Measurements from ENCODE around the gene NCAPD3.
"Not testable (repeated sequence)": the region's sequence is repeated elsewhere in the genome, so short reads cannot be mapped to it uniquely, and the experiment has no call there.

NCAPD3 gene

GRCh38 chr11:134199531-134199930 lies 24.2 kb downstream of the NCAPD3 start:
- no peaks in the 10 kb centered on the region for H3K27me3 ChIP-seq (ENCODE audit: insufficient read depth, low read length)
- H3K9me3 ChIP-seq (ENCODE audit: low read length), result no peaks in the 10 kb centered on the region
- peaks cover 55% of the 10 kb centered on the region for H3K36me3 ChIP-seq (ENCODE audit: insufficient read depth, low read length)
- H3K4me3 ChIP-seq (ENCODE audit: low read length), result no peak overlapping the region
- H3K4me1 ChIP-seq (ENCODE audit: insufficient read depth, low read length), result no peaks in the 10 kb centered on the region
- H2AFZ ChIP-seq (ENCODE audit: low read depth, low read length), result no peak overlapping the region

- Histone ChIP-seq H2AFZ (ENCODE audit: low read depth, low read length) (no peak overlapping the region), H3K9me3 (ENCODE audit: low read length) (no peaks in the 10 kb centered on the region), H3K4me3 (ENCODE audit: low read length) (no peak overlapping the region), H3K4me1 (ENCODE audit: insufficient read depth, low read length) (no peaks in the 10 kb centered on the region), H3K27me3 (ENCODE audit: insufficient read depth, low read length) (no peaks in the 10 kb centered on the region), H3K36me3 (ENCODE audit: insufficient read depth, low read length) (peaks cover 52% of the 10 kb centered on the region)
These were observed 27.0 kb downstream of the NCAPD3 start for GRCh38 chr11:134196756-134197155.

GRCh38 chr11:134188092-134188491 lies 35.7 kb downstream of the NCAPD3 start:
- not testable (repeated sequence) for H3K4me1 ChIP-seq (ENCODE audit: insufficient read depth, low read length); H3K27me3 ChIP-seq (ENCODE audit: insufficient read depth, low read length)

GRCh38 chr11:134181707-134182106 lies 42.1 kb downstream of the NCAPD3 start:
- Histone ChIP-seq H3K27me3 (ENCODE audit: insufficient read depth, low read length) (no peaks in the 10 kb centered on the region), H3K36me3 (ENCODE audit: insufficient read depth, low read length) (peaks cover 45% of the 10 kb centered on the region), H3K4me1 (ENCODE audit: insufficient read depth, low read length) (no peaks in the 10 kb centered on the region), H3K4me3 (ENCODE audit: low read length) (no peak overlapping the region), H2AFZ (ENCODE audit: low read depth, low read length) (no peak overlapping the region), H3K9me3 (ENCODE audit: low read length) (no peaks in the 10 kb centered on the region)

More at GRCh38 chr11:134188092-134188491, 35.7 kb downstream of the NCAPD3 start:
- not testable (repeated sequence) for H2AFZ ChIP-seq (ENCODE audit: low read depth, low read length); H3K9me3 ChIP-seq (ENCODE audit: low read length); H3K4me3 ChIP-seq (ENCODE audit: low read length)
- H3K36me3 ChIP-seq (ENCODE audit: insufficient read depth, low read length), result peaks cover 65% of the 10 kb centered on the region

- Histone ChIP-seq H3K4me1 (ENCODE audit: insufficient read depth, low read length) (no peaks in the 10 kb centered on the region), H3K9me3 (ENCODE audit: low read length) (no peaks in the 10 kb centered on the region), H3K27me3 (ENCODE audit: insufficient read depth, low read length) (no peaks in the 10 kb centered on the region), H3K36me3 (ENCODE audit: insufficient read depth, low read length) (peaks cover 55% of the 10 kb centered on the region), H2AFZ (ENCODE audit: low read depth, low read length) (no peak overlapping the region), H3K4me3 (ENCODE audit: low read length) (no peak overlapping the region)
These were observed 45.6 kb downstream of the NCAPD3 start for GRCh38 chr11:134178032-134178674.

GRCh38 chr11:134176284-134176683 lies 47.5 kb downstream of the NCAPD3 start:
- H3K4me3 ChIP-seq (ENCODE audit: low read length), result no peak overlapping the region
- no peaks in the 10 kb centered on the region for H3K9me3 ChIP-seq (ENCODE audit: low read length)
- no peaks in the 10 kb centered on the region for H3K27me3 ChIP-seq (ENCODE audit: insufficient read depth, low read length)
- H3K36me3 ChIP-seq (ENCODE audit: insufficient read depth, low read length), result peaks cover 66% of the 10 kb centered on the region
- H3K4me1 ChIP-seq (ENCODE audit: insufficient read depth, low read length), result no peaks in the 10 kb centered on the region
- H2AFZ ChIP-seq (ENCODE audit: low read depth, low read length), result no peak overlapping the region

- Histone ChIP-seq H3K36me3 (ENCODE audit: insufficient read depth, low read length) (peaks cover 86% of the 10 kb centered on the region), H2AFZ (ENCODE audit: low read depth, low read length) (no peak overlapping the region), H3K9me3 (ENCODE audit: low read length) (peaks cover 12% of the 10 kb centered on the region)
These were observed 50.5 kb downstream of the NCAPD3 start for GRCh38 chr11:134173296-134173695.

GRCh38 chr11:134171951-134172350 lies 51.8 kb downstream of the NCAPD3 start:
- Histone ChIP-seq H2AFZ (ENCODE audit: low read depth, low read length) (no peak overlapping the region), H3K9me3 (ENCODE audit: low read length) (peaks cover 18% of the 10 kb centered on the region), H3K4me1 (ENCODE audit: insufficient read depth, low read length) (no peaks in the 10 kb centered on the region), H3K27me3 (ENCODE audit: insufficient read depth, low read length) (no peaks in the 10 kb centered on the region), H3K4me3 (ENCODE audit: low read length) (no peak overlapping the region), H3K36me3 (ENCODE audit: insufficient read depth, low read length) (peaks cover 83% of the 10 kb centered on the region)

More at GRCh38 chr11:134173296-134173695, 50.5 kb downstream of the NCAPD3 start:
- no peak overlapping the region for H3K4me3 ChIP-seq (ENCODE audit: low read length)
- H3K4me1 ChIP-seq (ENCODE audit: insufficient read depth, low read length), result no peaks in the 10 kb centered on the region
- no peaks in the 10 kb centered on the region for H3K27me3 ChIP-seq (ENCODE audit: insufficient read depth, low read length)

- no peak overlapping the region for H3K4me3 ChIP-seq (ENCODE audit: low read length)
- no peak overlapping the region for H2AFZ ChIP-seq (ENCODE audit: low read depth, low read length)
- no peaks in the 10 kb centered on the region for H3K27me3 ChIP-seq (ENCODE audit: insufficient read depth, low read length)
- peaks cover 18% of the 10 kb centered on the region for H3K9me3 ChIP-seq (ENCODE audit: low read length)
- H3K4me1 ChIP-seq (ENCODE audit: insufficient read depth, low read length), result no peaks in the 10 kb centered on the region
- H3K36me3 ChIP-seq (ENCODE audit: insufficient read depth, low read length), result peaks cover 73% of the 10 kb centered on the region
These were observed 52.9 kb downstream of the NCAPD3 start for GRCh38 chr11:134170919-134171281.

GRCh38 chr11:134170177-134170918 lies 53.4 kb downstream of the NCAPD3 start:
- H3K27me3 ChIP-seq (ENCODE audit: insufficient read depth, low read length), result no peaks in the 10 kb centered on the region
- H3K36me3 ChIP-seq (ENCODE audit: insufficient read depth, low read length), result peaks cover 72% of the 10 kb centered on the region
- no peak overlapping the region for H2AFZ ChIP-seq (ENCODE audit: low read depth, low read length)
- H3K9me3 ChIP-seq (ENCODE audit: low read length), result peaks cover 21% of the 10 kb centered on the region
- no peaks in the 10 kb centered on the region for H3K4me1 ChIP-seq (ENCODE audit: insufficient read depth, low read length)
- H3K4me3 ChIP-seq (ENCODE audit: low read length), result no peak overlapping the region

GRCh38 chr11:134164490-134165370 lies 59.0 kb downstream of the NCAPD3 start:
- Histone ChIP-seq H3K4me1 (ENCODE audit: insufficient read depth, low read length) (no peaks in the 10 kb centered on the region), H2AFZ (ENCODE audit: low read depth, low read length) (no peak overlapping the region), H3K9me3 (ENCODE audit: low read length) (peaks cover 40% of the 10 kb centered on the region), H3K36me3 (ENCODE audit: insufficient read depth, low read length) (peaks cover 80% of the 10 kb centered on the region), H3K4me3 (ENCODE audit: low read length) (no peak overlapping the region), H3K27me3 (ENCODE audit: insufficient read depth, low read length) (no peaks in the 10 kb centered on the region)

- Histone ChIP-seq H2AFZ (ENCODE audit: low read depth, low read length) (no peak overlapping the region), H3K4me1 (ENCODE audit: insufficient read depth, low read length) (no peaks in the 10 kb centered on the region), H3K27me3 (ENCODE audit: insufficient read depth, low read length) (no peaks in the 10 kb centered on the region), H3K36me3 (ENCODE audit: insufficient read depth, low read length) (peaks cover 88% of the 10 kb centered on the region), H3K4me3 (ENCODE audit: low read length) (no peak overlapping the region), H3K9me3 (ENCODE audit: low read length) (peaks cover 13% of the 10 kb centered on the region)
These were observed 64.1 kb downstream of the NCAPD3 start for GRCh38 chr11:134159652-134160051.

- no peaks in the 10 kb centered on the region for H3K4me1 ChIP-seq (ENCODE audit: insufficient read depth, low read length)
- H3K36me3 ChIP-seq (ENCODE audit: insufficient read depth, low read length), result peaks cover 89% of the 10 kb centered on the region
- H3K27me3 ChIP-seq (ENCODE audit: insufficient read depth, low read length), result no peaks in the 10 kb centered on the region
- no peak overlapping the region for H3K4me3 ChIP-seq (ENCODE audit: low read length)
- peaks cover 4% of the 10 kb centered on the region for H3K9me3 ChIP-seq (ENCODE audit: low read length)
- H2AFZ ChIP-seq (ENCODE audit: low read depth, low read length), result no peak overlapping the region
These were observed 65.7 kb downstream of the NCAPD3 start for GRCh38 chr11:134158023-134158422.

Data from neuron (in vitro differentiated cells).